IMR-90 (cell line): ENCODE data around the gene BCAS3. TPM values are rescaled to one million over a fixed set of nuclear protein-coding genes. Genes with fewer than 3 reads are reported as not detected.

ENCODE experiments used
- ATAC-seq: fragments of 200-7000 bp; cut with Tn5 transposase; 2 replicates; pipeline ENCODE4 v1.9.1; 2020; ENCODE audit warnings: low read depth, mild to moderate bottlenecking, moderate library complexity
- BruUV-seq: library from RNA; stranded (reverse); fragments of 400-500 nt; replicated peaks from 2 replicates; lab custom pipeline; 2021; lab: Mats Ljungman, UMichigan
- CTCF ChIA-PET: fragments of 300-600 bp; formaldehyde crosslinking; extraction: SDS; loops from one replicate; lab custom pipeline; 2021; ENCODE audit warnings: antibody characterized with exemption; lab: Yijun Ruan, JAX
- POLR2A ChIA-PET: fragments of 300-600 bp; sonication (Branson Sonifier 250); formaldehyde crosslinking; loops from one replicate; lab custom pipeline; 2022; ENCODE audit warnings: antibody characterized with exemption; ENCODE audit not compliant: unreplicated experiment; lab: Charles Lee
- DNase-seq: peaks from one replicate; pipeline ENCODE4 v3.0.0; 2013
- H2AFZ ChIP-seq: replicated peaks from 2 replicates; pipeline ENCODE3; 2013; ENCODE audit warnings: low read length, mild to moderate bottlenecking; ENCODE audit not compliant: poor library complexity
- H2AK5ac ChIP-seq: 2 replicates; pipeline ENCODE4 v1.6.1; 2013; ENCODE audit warnings: low read depth, low read length, inconsistent platforms
- H2AK9ac ChIP-seq: replicated peaks from 2 replicates; pipeline ENCODE3; 2013; ENCODE audit warnings: mild to moderate bottlenecking, low read depth, low read length, moderate library complexity; ENCODE audit not compliant: poor library complexity
- H2BK120ac ChIP-seq: 2 replicates; pipeline ENCODE4 v1.6.1; 2013; ENCODE audit warnings: low read depth, low read length, inconsistent platforms
- H2BK15ac ChIP-seq: 3 replicates; pipeline ENCODE4 v1.6.1; 2013; ENCODE audit warnings: low read depth, low read length, inconsistent platforms
- H2BK20ac ChIP-seq: 2 replicates; pipeline ENCODE4 v1.6.1; 2013; ENCODE audit warnings: low read depth, mild to moderate bottlenecking, inconsistent platforms, low read length, moderate library complexity
- H2BK5ac ChIP-seq: 2 replicates; pipeline ENCODE4 v1.6.1; 2013; ENCODE audit warnings: mild to moderate bottlenecking, low read depth, low read length, inconsistent platforms; ENCODE audit not compliant: poor library complexity, severe bottlenecking
- H3K14ac ChIP-seq: replicated peaks from 2 replicates; pipeline ENCODE4 v1.6.1; 2013; ENCODE audit warnings: low read depth, low read length, inconsistent platforms
- H3K18ac ChIP-seq: 2 replicates; pipeline ENCODE4 v1.6.1; 2013; ENCODE audit warnings: low read depth, low read length, control low read depth
- H3K23ac ChIP-seq: 2 replicates; pipeline ENCODE4 v1.6.1; 2013; ENCODE audit warnings: low read depth, low read length, inconsistent platforms
- H3K27ac ChIP-seq: 2 replicates; pipeline ENCODE4 v1.5.1; 2013; ENCODE audit warnings: mild to moderate bottlenecking, control low read depth, low read length; ENCODE audit not compliant: insufficient read depth
- H3K27me3 ChIP-seq: 2 replicates; pipeline ENCODE4 v1.6.1; 2013; ENCODE audit warnings: low read length; ENCODE audit not compliant: control insufficient read depth, insufficient read depth
- H3K36me3 ChIP-seq: 2 replicates; pipeline ENCODE4 v1.6.1; 2013; ENCODE audit warnings: low read length, mixed read lengths; ENCODE audit not compliant: control insufficient read depth, insufficient read depth
- H3K4ac ChIP-seq: 2 replicates; pipeline ENCODE4 v1.6.1; 2013; ENCODE audit warnings: low read depth, low read length, inconsistent platforms
- H3K4me1 ChIP-seq: 2 replicates; pipeline ENCODE4 v1.6.1; 2013; ENCODE audit warnings: low read length, mixed read lengths; ENCODE audit not compliant: control insufficient read depth, insufficient read depth
- H3K4me2 ChIP-seq: 2 replicates; pipeline ENCODE4 v1.6.1; 2013; ENCODE audit warnings: low read depth, mild to moderate bottlenecking, control low read depth, low read length, moderate library complexity
- H3K4me3 ChIP-seq: 2 replicates; pipeline ENCODE4 v1.5.1; 2013; ENCODE audit warnings: low read depth, mild to moderate bottlenecking, control low read depth, low read length, moderate library complexity; ENCODE audit not compliant: insufficient read depth
- H3K56ac ChIP-seq: 2 replicates; pipeline ENCODE4 v1.6.1; 2013; ENCODE audit warnings: low read length, inconsistent platforms; ENCODE audit not compliant: insufficient read depth; ENCODE audit errors: extremely low read depth
- H3K79me1 ChIP-seq, 2 experiments: 2 replicates each; pipeline ENCODE4 v1.6.1; 2013; ENCODE audit warnings: low read length in 2 of 2, inconsistent platforms in 1 of 2, low read depth in 1 of 2
- H3K9ac ChIP-seq: 2 replicates; pipeline ENCODE4 v1.6.1; 2013; ENCODE audit warnings: low read depth, low read length, control low read depth
- H3K9me1 ChIP-seq: 2 replicates; pipeline ENCODE4 v1.6.1; 2013; ENCODE audit warnings: low read length, inconsistent platforms; ENCODE audit not compliant: insufficient read depth
- H3K9me3 ChIP-seq: 2 replicates; pipeline ENCODE4 v1.6.1; 2013; ENCODE audit warnings: low read length; ENCODE audit not compliant: control insufficient read depth, insufficient read depth
- H4K20me1 ChIP-seq: 2 replicates; pipeline ENCODE4 v1.6.1; 2013; ENCODE audit warnings: low read length, inconsistent platforms; ENCODE audit not compliant: insufficient read depth
- H4K5ac ChIP-seq: 2 replicates; pipeline ENCODE4 v1.6.1; 2013; ENCODE audit warnings: mild to moderate bottlenecking, low read depth, low read length, control low read depth
- H4K8ac ChIP-seq, 2 experiments: 2 replicates each; pipeline ENCODE4 v1.6.1; 2013; ENCODE audit warnings: low read depth in 2 of 2, low read length in 2 of 2, control low read depth in 1 of 2, inconsistent platforms in 1 of 2
- H4K91ac ChIP-seq: 2 replicates; pipeline ENCODE4 v1.6.1; 2013; ENCODE audit warnings: low read depth, low read length, inconsistent platforms; ENCODE audit not compliant: insufficient read depth
- POLR2A ChIP-seq: IDR thresholded peaks from 2 replicates; pipeline ENCODE4 v1.6.1; 2012; ENCODE audit warnings: mild to moderate bottlenecking, low read depth, low read length
- RFX5 ChIP-seq: IDR thresholded peaks from 2 replicates; pipeline ENCODE4 v1.8.0; 2012; ENCODE audit warnings: low read depth, mild to moderate bottlenecking, low read length, moderate library complexity
- WGBS, 2 experiments: methylation state at CpG; one replicate each; pipeline versions ENCODE4 v1.1.5 to v1.1.7; 2013; ENCODE audit warnings: missing lambda C conversion rate in 2 of 2; ENCODE audit not compliant: insufficient read length in 1 of 2; ENCODE audit errors: extremely low coverage in 2 of 2; 5-methylcytosine and 5-hydroxymethylcytosine counted together
- dilution Hi-C: fragments of 300-500 bp; cut with HindIII; formaldehyde crosslinking; loops from one replicate; pipeline ENCODE4 v1.14.3; 2018; ENCODE audit warnings: low sequenced_read_pairs; ENCODE audit not compliant: unreplicated experiment
- in situ Hi-C: fragments of 300-500 bp; cut with MboI; formaldehyde crosslinking; loops from 3 replicates; pipeline ENCODE4 v1.14.3; 2019; ENCODE audit warnings: low sequenced_read_pairs, inconsistent platforms, mixed read lengths
- intact Hi-C: fragments of 100-400 bp; cut with micrococcal nuclease; formaldehyde crosslinking; loops from 2 replicates; pipeline ENCODE4 v1.10.0; 2022
- polyA plus RNA-seq, 3 experiments: library from polyadenylated mRNA; depleted of rRNA; stranded (reverse); fragments of >200 nt; gene quantifications; 2 replicates each; pipeline ENCODE4 v1.2.3, GENCODE V29; 2012; ENCODE audit warnings: low replicate concordance in 1 of 3
- total RNA-seq: library from RNA; depleted of rRNA; stranded (reverse); fragments of >200 nt; gene quantifications from 2 replicates; pipeline ENCODE4 v1.2.3, GENCODE V29; 2012

The BCAS3 gene
- total and polyA plus RNA-seq, 2 of the 4 experiments (the other 2 are of a cell fraction), result 6.3 to 27.1 TPM

GRCh38 chr17:60744355-60744966 is 66.8 kb downstream of the BCAS3 start:
- dilution Hi-C loops, result no loop called here
- H3K14ac ChIP-seq, result no peak overlapping the region
- no peak overlapping the region for H2AK9ac ChIP-seq
- no peak overlapping the region; the same call in 1 of the 2 replicates for H3K18ac ChIP-seq
- H3K9ac ChIP-seq, result no peak overlapping the region
- no peak overlapping the region for H2AFZ ChIP-seq
- POLR2A ChIA-PET, result interaction anchor here (0.6 kb wide), 1 partner anchor 654 kb away, joined by 3 read pairs; no protein-coding TSS in a partner anchor
- CTCF ChIA-PET, result interaction anchor here (0.8 to 1.5 kb wide), 2 partner anchors 227 to 248 kb away, joined by 3 to 4 read pairs; no protein-coding TSS in a partner anchor
- H3K4me3 ChIP-seq, result no peak overlapping the region
- WGBS, 2 experiments, result no CpG with 5 or more reads among the region's 3 CpGs
- H3K79me1 ChIP-seq, result no peaks in the 10 kb centered on the region
- peak overlapping the region; percentile 15; the same call in 1 of the 2 replicates for H3K4ac ChIP-seq
- H3K27ac ChIP-seq, result no peak overlapping the region
- peak; percentile 24 for DNase-seq
- peak overlapping the region; percentile 40 for H2BK5ac ChIP-seq
- H4K8ac ChIP-seq, result peak overlapping the region; percentile 40 to 65; a peak in 1 of 4 replicates
- no peak overlapping the region for H2BK20ac ChIP-seq
- H4K20me1 ChIP-seq, result no peaks in the 10 kb centered on the region
- no peak for TF ChIP-seq POLR2A
- no peak for TF ChIP-seq RFX5
- intact Hi-C loops, result loop anchor here (1.0 kb wide), 1 partner anchor 658 kb away; no protein-coding TSS in a partner anchor
- no peak overlapping the region for H2BK15ac ChIP-seq
- H4K5ac ChIP-seq, result no peak overlapping the region
- in situ Hi-C loops, result no loop called here
- no peak overlapping the region for H2AK5ac ChIP-seq
- no TSS peak for BruUV-seq
- H3K4me2 ChIP-seq, result peak overlapping the region; percentile 100
- no peaks in the 10 kb centered on the region for H3K9me3 ChIP-seq
- H3K9me1 ChIP-seq, result no peaks in the 10 kb centered on the region
- 0 out of 2 replicates have a peak overlapping the region, but pooled peaks have one; percentile 45 for H3K23ac ChIP-seq
- H3K36me3 ChIP-seq, result no peaks in the 10 kb centered on the region
- ATAC-seq, result peak; percentile 78
- H3K56ac ChIP-seq, result no peak overlapping the region
- 0 out of 2 replicates have a peak, but pooled peaks cover 2% of the 10 kb centered on the region for H3K4me1 ChIP-seq
- H2BK120ac ChIP-seq, result peak overlapping the region; percentile 3; the same call in 1 of the 2 replicates
- no peaks in the 10 kb centered on the region for H3K27me3 ChIP-seq
- no peak overlapping the region for H4K91ac ChIP-seq
